Gastroesophageal sphincter (tissue), 4 donors: ENCODE results near the gene ADAM22. TPM values are rescaled to one million over a fixed set of nuclear protein-coding genes. Genes with fewer than 3 reads are reported as not detected.

Source experiments
- ATAC-seq: fragments of 150-250 bp; one replicate; pipeline ENCODE4 v1.9.1; 2016; ENCODE audit warnings: mild to moderate bottlenecking, moderate library complexity
- H3K27ac ChIP-seq, 4 donors: fragments of 200-600 bp; sonication (generic) in 3 of 4; 1 replicate in 3 of 4; 2 replicates in 1 of 4; pipeline ENCODE4 v1.5.1; 2016 to 2019
- H3K27me3 ChIP-seq: fragments of 200-600 bp; sonication (generic); one replicate; pipeline ENCODE4 v1.5.1; 2019
- H3K36me3 ChIP-seq, 2 donors: fragments of 200-600 bp; sonication (generic); one replicate each; pipeline ENCODE4 v1.5.1; 2019; ENCODE audit warnings: control low read depth in 1 of 2
- H3K4me1 ChIP-seq, 3 donors: fragments of 200-600 bp; sonication (generic); 1 replicate in 2 of 3; 2 replicates in 1 of 3; pipeline ENCODE4 v1.5.1; 2016 to 2019; ENCODE audit warnings: control low read depth in 2 of 3
- H3K4me3 ChIP-seq, 2 donors: fragments of 200-600 bp; sonication (generic); one replicate each; pipeline ENCODE4 v1.5.1; 2019; ENCODE audit warnings: mild to moderate bottlenecking in 1 of 2, moderate library complexity in 1 of 2
- H3K9me3 ChIP-seq, 3 donors: fragments of 200-600 bp; sonication (generic); one replicate each; pipeline ENCODE4 v1.5.1; 2017 to 2019; ENCODE audit warnings: control low read depth in 2 of 3
- CTCF ChIP-seq, 4 experiments: fragments of 200-600 bp in 2 of 4; fragments of 450-650 bp in 2 of 4; sonication (generic) in 1 of 4; IDR thresholded peaks; one replicate each; pipeline ENCODE4 v1.5.1; 2017 to 2019; ENCODE audit warnings: antibody characterized with exemption in 4 of 4, mild to moderate bottlenecking in 2 of 4, moderate library complexity in 2 of 4
- EP300 ChIP-seq: sonication (generic); formaldehyde crosslinking; IDR thresholded peaks from one replicate; pipeline ENCODE4 v1.6.1; 2017; ENCODE audit warnings: antibody characterized with exemption, mild to moderate bottlenecking
- POLR2A ChIP-seq, 2 donors: fragments of 450-650 bp; IDR thresholded peaks; one replicate each; pipeline ENCODE4 v1.6.1; 2017; ENCODE audit warnings: antibody characterized with exemption in 2 of 2, mild to moderate bottlenecking in 2 of 2, moderate library complexity in 1 of 2
- POLR2AphosphoS5 ChIP-seq: sonication (generic); formaldehyde crosslinking; IDR thresholded peaks from one replicate; pipeline ENCODE4 v1.6.1; 2017; ENCODE audit warnings: antibody characterized with exemption
- WGBS, 2 donors: methylation state at CpG; one replicate each; pipeline ENCODE4 v1.1.5; 2018; ENCODE audit warnings: low coverage in 1 of 2; 5-methylcytosine and 5-hydroxymethylcytosine counted together
- total RNA-seq, 4 donors: library from RNA; depleted of rRNA; stranded (reverse); fragments of >200 nt; gene quantifications; one replicate each; pipeline ENCODE4 v1.1.0, GENCODE V29; 2016

The ADAM22 gene
- total RNA-seq, 4 donors from 2014 or later: 1.1 to 3.6 (median 1.7) TPM

- ATAC-seq: no peak
- H3K4me3 ChIP-seq: no peak overlapping the region
- WGBS, 2 donors: 71 to 78% methylated on average over 2 to 3 of the region's 3 CpGs
- no peaks in the 10 kb centered on the region for H3K36me3 ChIP-seq
- no peaks in the 10 kb centered on the region for H3K4me1 ChIP-seq
- no peak overlapping the region for H3K27ac ChIP-seq
- TF ChIP-seq CTCF (IDR thresholded peaks at IDR 0.05) (no peak), POLR2AphosphoS5 (no peak), POLR2A (IDR thresholded peaks at IDR 0.05) (no peak), EP300 (no peak)
- no peaks in the 10 kb centered on the region for H3K27me3 ChIP-seq
- H3K9me3 ChIP-seq: peaks cover 0 to 5% (median 0%) of the 10 kb centered on the region in 3 donors
Measured at GRCh38 chr7:88037050-88037449, 103.0 kb downstream of the ADAM22 start.

GRCh38 chr7:88040694-88041093 lies 106.6 kb downstream of the ADAM22 start:
- Histone ChIP-seq H3K9me3 (no peaks in the 10 kb centered on the region), H3K4me1 (no peaks in the 10 kb centered on the region), H3K4me3 (no peak overlapping the region), H3K36me3 (no peaks in the 10 kb centered on the region), H3K27ac (no peak overlapping the region), H3K27me3 (no peaks in the 10 kb centered on the region)
- WGBS, 2 donors: 27 to 60% methylated on average over 1 of the region's 1 CpG
- no peak for ATAC-seq
- TF ChIP-seq EP300 (no peak), POLR2AphosphoS5 (no peak), CTCF (IDR thresholded peaks at IDR 0.05) (no peak)

- Histone ChIP-seq H3K27me3 (no peaks in the 10 kb centered on the region), H3K9me3 (no peaks in the 10 kb centered on the region), H3K4me1 (no peaks in the 10 kb centered on the region), H3K27ac (no peak overlapping the region), H3K36me3 (no peaks in the 10 kb centered on the region), H3K4me3 (no peak overlapping the region)
- 76 to 80% methylated on average over 1 of the region's 1 CpG for WGBS, 2 donors
- no peak for TF ChIP-seq EP300
- no peak for TF ChIP-seq CTCF (IDR thresholded peaks at IDR 0.05)
- no peak for TF ChIP-seq POLR2A (IDR thresholded peaks at IDR 0.05)
- TF ChIP-seq POLR2AphosphoS5: no peak
- ATAC-seq: no peak
Measured at GRCh38 chr7:88041583-88041982, 107.5 kb downstream of the ADAM22 start.

- H3K4me1 ChIP-seq: no peaks in the 10 kb centered on the region
- no peaks in the 10 kb centered on the region for H3K27me3 ChIP-seq
- TF ChIP-seq EP300: no peak
- TF ChIP-seq CTCF (IDR thresholded peaks at IDR 0.05): no peak
- TF ChIP-seq POLR2A (IDR thresholded peaks at IDR 0.05): no peak
- TF ChIP-seq POLR2AphosphoS5: no peak
- no peaks in the 10 kb centered on the region for H3K9me3 ChIP-seq
- H3K4me3 ChIP-seq: no peak overlapping the region
- H3K27ac ChIP-seq: no peak overlapping the region
- no peak for ATAC-seq
- no peaks in the 10 kb centered on the region for H3K36me3 ChIP-seq
Measured at GRCh38 chr7:88042157-88042556, 108.1 kb downstream of the ADAM22 start.

- no peak overlapping the region for H3K4me3 ChIP-seq
- WGBS, 2 donors: 100% methylated on average over 1 of the region's 1 CpG
- TF ChIP-seq EP300 (no peak), POLR2A (IDR thresholded peaks at IDR 0.05) (no peak), CTCF (IDR thresholded peaks at IDR 0.05) (no peak), POLR2AphosphoS5 (no peak)
- no peak for ATAC-seq
- no peaks in the 10 kb centered on the region for H3K4me1 ChIP-seq
- no peak overlapping the region for H3K27ac ChIP-seq
- no peaks in the 10 kb centered on the region for H3K9me3 ChIP-seq
- no peaks in the 10 kb centered on the region for H3K36me3 ChIP-seq
- no peaks in the 10 kb centered on the region for H3K27me3 ChIP-seq
Measured at GRCh38 chr7:88042803-88043202, 108.8 kb downstream of the ADAM22 start.
